Osteoblast (primary cell): ENCODE data around the gene SEH1L. TPM values are rescaled to one million over a fixed set of nuclear protein-coding genes. Genes with fewer than 3 reads are reported as not detected.
A peak's percentile ranks its signal among the peaks of the same experiment; 100 is the strongest.

Experiments
- DNase-seq: peaks from one replicate; pipeline ENCODE4 v3.0.0; 2011; ENCODE audit warnings: low spot score, mixed read lengths; ENCODE audit not compliant: insufficient read length; ENCODE audit errors: missing footprints
- H2AFZ ChIP-seq: 2 replicates; pipeline ENCODE4 v1.6.0; 2011; ENCODE audit warnings: mild to moderate bottlenecking, low read length
- H3K27ac ChIP-seq: 2 replicates; pipeline ENCODE4 v1.5.1; 2011; ENCODE audit warnings: mild to moderate bottlenecking, low read depth, low read length, moderate library complexity
- H3K27me3 ChIP-seq: 2 replicates; pipeline ENCODE4 v1.6.0; 2012; ENCODE audit warnings: mild to moderate bottlenecking, control low read depth, inconsistent platforms, low read length, moderate library complexity; ENCODE audit not compliant: insufficient read depth
- H3K36me3 ChIP-seq: 2 replicates; pipeline ENCODE4 v1.5.1; 2011; ENCODE audit warnings: mild to moderate bottlenecking, low read length, control low read depth, moderate library complexity; ENCODE audit not compliant: insufficient read depth
- H3K4me1 ChIP-seq: 2 replicates; pipeline ENCODE4 v1.5.1; 2011; ENCODE audit warnings: mild to moderate bottlenecking, low read length, control low read depth, moderate library complexity; ENCODE audit not compliant: insufficient read depth
- H3K4me2 ChIP-seq: 2 replicates; pipeline ENCODE4 v1.6.0; 2011; ENCODE audit warnings: mild to moderate bottlenecking, low read length; ENCODE audit not compliant: insufficient read depth
- H3K4me3 ChIP-seq: fragments of 200-600 bp; sonication (generic); 3 replicates; pipeline ENCODE4 v1.5.1; 2012; ENCODE audit warnings: mild to moderate bottlenecking, low read length, inconsistent platforms; ENCODE audit not compliant: insufficient read depth
- H3K79me2 ChIP-seq: 2 replicates; pipeline ENCODE4 v1.6.0; 2012; ENCODE audit warnings: mild to moderate bottlenecking, low read length, control low read depth, inconsistent platforms; ENCODE audit not compliant: insufficient read depth
- H3K9me3 ChIP-seq: 2 replicates; pipeline ENCODE4 v1.5.1; 2011; ENCODE audit warnings: low read depth, low read length, control low read depth
- H4K20me1 ChIP-seq: 2 replicates; pipeline ENCODE4 v1.6.0; 2012; ENCODE audit warnings: mild to moderate bottlenecking, low read length, control low read depth; ENCODE audit not compliant: insufficient read depth
- total RNA-seq: library from RNA; depleted of rRNA; stranded (reverse); fragments of >200 nt; gene quantifications from 2 replicates; pipeline ENCODE4 v1.2.3, GENCODE V29; 2012
- TF ChIP-seq, protein P1 (sequence below): IDR thresholded peaks from 2 replicates; pipeline ENCODE4 v1.5.1; 2011; ENCODE audit warnings: mild to moderate bottlenecking, low read depth, low read length, moderate library complexity; ENCODE audit errors: extremely low read depth

The SEH1L gene
- total RNA-seq, 1 donor, result 51.0 TPM

DNA sequence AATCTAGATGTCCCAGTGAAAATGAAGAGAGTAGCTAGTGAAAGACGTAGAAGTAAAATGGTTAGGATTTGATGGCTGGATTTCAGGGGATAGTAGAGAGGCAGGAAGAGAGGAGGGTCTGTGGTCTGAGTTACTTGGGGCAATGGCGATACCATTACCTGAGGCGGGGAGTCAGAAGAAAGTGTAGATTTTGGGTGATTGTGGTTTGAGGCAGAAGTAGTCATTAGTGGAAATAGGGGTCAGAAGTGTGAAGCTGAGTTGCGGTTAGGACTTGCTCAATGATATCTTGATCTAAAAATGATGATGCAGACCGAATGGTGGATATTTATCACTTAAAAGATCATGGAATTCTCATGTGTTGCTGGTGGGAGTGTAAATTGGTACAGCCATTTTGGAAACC lies 84.4 kb downstream of the SEH1L start:
- H2AFZ ChIP-seq, result no peak overlapping the region
- no peaks in the 10 kb centered on the region for H4K20me1 ChIP-seq
- H3K4me2 ChIP-seq, result no peak overlapping the region
- peaks cover 4% of the 10 kb centered on the region for H3K4me1 ChIP-seq
- H3K4me3 ChIP-seq, result no peak overlapping the region
- H3K79me2 ChIP-seq, result peaks cover 32% of the 10 kb centered on the region
- H3K27me3 ChIP-seq, result no peaks in the 10 kb centered on the region
- DNase-seq, result no peak
- no peak overlapping the region for H3K27ac ChIP-seq
- H3K36me3 ChIP-seq, result peaks cover 34% of the 10 kb centered on the region
- no peaks in the 10 kb centered on the region for H3K9me3 ChIP-seq
- TF ChIP-seq, protein P1, sequence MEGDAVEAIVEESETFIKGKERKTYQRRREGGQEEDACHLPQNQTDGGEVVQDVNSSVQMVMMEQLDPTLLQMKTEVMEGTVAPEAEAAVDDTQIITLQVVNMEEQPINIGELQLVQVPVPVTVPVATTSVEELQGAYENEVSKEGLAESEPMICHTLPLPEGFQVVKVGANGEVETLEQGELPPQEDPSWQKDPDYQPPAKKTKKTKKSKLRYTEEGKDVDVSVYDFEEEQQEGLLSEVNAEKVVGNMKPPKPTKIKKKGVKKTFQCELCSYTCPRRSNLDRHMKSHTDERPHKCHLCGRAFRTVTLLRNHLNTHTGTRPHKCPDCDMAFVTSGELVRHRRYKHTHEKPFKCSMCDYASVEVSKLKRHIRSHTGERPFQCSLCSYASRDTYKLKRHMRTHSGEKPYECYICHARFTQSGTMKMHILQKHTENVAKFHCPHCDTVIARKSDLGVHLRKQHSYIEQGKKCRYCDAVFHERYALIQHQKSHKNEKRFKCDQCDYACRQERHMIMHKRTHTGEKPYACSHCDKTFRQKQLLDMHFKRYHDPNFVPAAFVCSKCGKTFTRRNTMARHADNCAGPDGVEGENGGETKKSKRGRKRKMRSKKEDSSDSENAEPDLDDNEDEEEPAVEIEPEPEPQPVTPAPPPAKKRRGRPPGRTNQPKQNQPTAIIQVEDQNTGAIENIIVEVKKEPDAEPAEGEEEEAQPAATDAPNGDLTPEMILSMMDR, result no peak

DNA sequence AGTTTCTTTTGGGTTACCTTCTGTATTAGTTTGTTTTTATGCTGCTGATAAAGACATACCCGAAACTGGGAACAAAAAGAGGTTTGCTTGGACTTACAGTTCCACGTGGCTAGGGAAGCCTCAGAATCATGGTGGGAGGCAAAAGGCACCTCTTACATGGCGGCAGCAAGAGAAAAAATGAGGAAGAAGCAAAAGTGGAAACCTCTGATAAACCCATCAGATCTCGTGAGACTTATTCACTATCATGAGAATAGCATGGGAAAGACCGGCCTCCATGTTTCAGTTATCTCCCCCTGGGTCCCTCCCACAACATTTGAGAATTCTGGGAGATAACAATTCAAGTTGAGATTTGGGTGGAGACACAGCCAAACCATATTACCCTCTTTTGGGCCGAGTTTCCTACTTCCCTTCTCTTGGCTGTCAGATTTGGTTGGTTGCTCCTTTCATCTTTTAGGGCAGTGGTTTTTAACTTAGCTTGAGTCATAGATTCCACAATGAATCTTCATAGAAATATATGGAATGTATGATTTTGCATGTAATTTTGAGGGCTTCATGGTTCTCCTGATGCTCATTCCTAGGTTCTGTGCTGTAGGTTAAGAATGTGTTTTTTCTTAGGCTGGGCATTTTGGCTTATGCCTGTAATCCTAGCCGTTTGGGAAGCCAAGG lies 87.6 kb downstream of the SEH1L start:
- no peak overlapping the region for H2AFZ ChIP-seq
- DNase-seq, result peak; percentile 73
- no peaks in the 10 kb centered on the region for H3K9me3 ChIP-seq
- H3K4me2 ChIP-seq, result peak overlapping the region; percentile 7
- no peak overlapping the region for H3K4me3 ChIP-seq
- H4K20me1 ChIP-seq, result no peaks in the 10 kb centered on the region
- TF ChIP-seq, protein P1, result no peak
- peak overlapping the region; percentile 7 for H3K27ac ChIP-seq
- peaks cover 17% of the 10 kb centered on the region for H3K79me2 ChIP-seq
- H3K36me3 ChIP-seq, result peaks cover 20% of the 10 kb centered on the region
- H3K27me3 ChIP-seq, result no peaks in the 10 kb centered on the region
- peaks cover 3% of the 10 kb centered on the region for H3K4me1 ChIP-seq

DNA sequence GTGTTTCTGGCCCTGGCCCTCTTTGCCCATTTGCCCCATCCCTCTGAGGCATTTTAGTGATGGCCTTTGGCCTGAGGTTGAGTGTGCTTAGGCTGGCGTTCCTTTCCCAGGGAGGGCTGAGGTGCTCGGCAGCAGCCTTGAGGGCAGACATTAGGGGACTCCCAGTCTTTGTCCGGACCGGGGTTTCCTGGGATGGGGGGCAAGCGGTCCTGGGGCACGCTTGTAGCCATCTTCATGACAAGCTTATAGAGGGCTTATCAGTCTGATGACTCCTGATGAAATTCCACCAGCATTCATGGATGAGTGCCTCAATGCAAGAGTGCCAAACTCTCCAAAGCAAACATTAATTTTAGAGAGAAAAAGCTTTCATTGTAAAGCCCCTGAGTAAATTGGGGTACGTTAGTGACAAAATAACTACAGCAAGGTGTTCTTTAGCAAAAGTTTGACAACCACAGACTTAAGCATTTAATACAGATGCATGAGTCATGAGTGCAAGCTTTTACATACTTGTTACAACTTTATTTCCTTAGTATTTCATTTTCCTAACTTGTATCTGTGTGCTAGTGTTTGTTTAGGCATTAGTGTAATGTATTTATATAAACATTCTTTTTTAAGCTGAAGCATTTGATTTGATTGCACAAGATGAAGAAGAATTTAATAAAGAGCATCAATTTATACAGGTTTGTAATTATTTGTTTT lies 89.0 kb downstream of the SEH1L start:
- peaks cover 9% of the 10 kb centered on the region for H3K36me3 ChIP-seq
- H3K27ac ChIP-seq, result no peak overlapping the region
- no peak for DNase-seq
- H3K9me3 ChIP-seq, result no peaks in the 10 kb centered on the region
- no peak overlapping the region for H3K4me2 ChIP-seq
- peaks cover 3% of the 10 kb centered on the region for H3K4me1 ChIP-seq
- no peak overlapping the region for H2AFZ ChIP-seq
- TF ChIP-seq, protein P1, result no peak
- H3K4me3 ChIP-seq, result no peak overlapping the region
- no peaks in the 10 kb centered on the region for H4K20me1 ChIP-seq
- no peaks in the 10 kb centered on the region for H3K27me3 ChIP-seq
- peaks cover 11% of the 10 kb centered on the region for H3K79me2 ChIP-seq

Other genes starting within 250 kb of the SEH1L start
- gene CEP76, start 245.3 kb upstream of the SEH1L start, total RNA-seq, result 9.7 and 10.1 TPM in 2 replicates
- 94.5 and 114 TPM in 2 replicates for gene PSMG2, start 245.0 kb upstream of the SEH1L start, total RNA-seq
- gene PTPN2, start 63.8 kb upstream of the SEH1L start, total RNA-seq, result 34.2 and 37.6 TPM in 2 replicates
- gene CEP192, start 43.4 kb downstream of the SEH1L start, total RNA-seq, result 29.7 and 29.8 TPM in 2 replicates